Measurements from ENCODE around the gene WFIKKN1. TPM values are rescaled to one million over a fixed set of nuclear protein-coding genes. Genes with fewer than 3 reads are reported as not detected.

WFIKKN1 gene
- total RNA-seq, 6 experiments from 2014 or later: 0.02 to 0.14 TPM; not detected in 4

- TF ChIP-seq, protein P1, sequence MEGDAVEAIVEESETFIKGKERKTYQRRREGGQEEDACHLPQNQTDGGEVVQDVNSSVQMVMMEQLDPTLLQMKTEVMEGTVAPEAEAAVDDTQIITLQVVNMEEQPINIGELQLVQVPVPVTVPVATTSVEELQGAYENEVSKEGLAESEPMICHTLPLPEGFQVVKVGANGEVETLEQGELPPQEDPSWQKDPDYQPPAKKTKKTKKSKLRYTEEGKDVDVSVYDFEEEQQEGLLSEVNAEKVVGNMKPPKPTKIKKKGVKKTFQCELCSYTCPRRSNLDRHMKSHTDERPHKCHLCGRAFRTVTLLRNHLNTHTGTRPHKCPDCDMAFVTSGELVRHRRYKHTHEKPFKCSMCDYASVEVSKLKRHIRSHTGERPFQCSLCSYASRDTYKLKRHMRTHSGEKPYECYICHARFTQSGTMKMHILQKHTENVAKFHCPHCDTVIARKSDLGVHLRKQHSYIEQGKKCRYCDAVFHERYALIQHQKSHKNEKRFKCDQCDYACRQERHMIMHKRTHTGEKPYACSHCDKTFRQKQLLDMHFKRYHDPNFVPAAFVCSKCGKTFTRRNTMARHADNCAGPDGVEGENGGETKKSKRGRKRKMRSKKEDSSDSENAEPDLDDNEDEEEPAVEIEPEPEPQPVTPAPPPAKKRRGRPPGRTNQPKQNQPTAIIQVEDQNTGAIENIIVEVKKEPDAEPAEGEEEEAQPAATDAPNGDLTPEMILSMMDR (IDR thresholded peaks at IDR 0.05): no peak
- H3K4me1 Mint-ChIP-seq (ENCODE audit: low read depth): no peaks in the 10 kb centered on the region
- peaks cover 23% of the 10 kb centered on the region for H3K9me3 Mint-ChIP-seq
- no peak overlapping the region for H3K27ac Mint-ChIP-seq
- no peak for DNase-seq
- H3K4me3 Mint-ChIP-seq: no peak overlapping the region
- H3K27me3 Mint-ChIP-seq (ENCODE audit: insufficient read depth): no peaks in the 10 kb centered on the region
- H3K36me3 Mint-ChIP-seq (ENCODE audit: low read depth): peaks cover 24% of the 10 kb centered on the region
Observed at GRCh38 chr16:615122-615521, 15.7 kb upstream of the WFIKKN1 start.

DNA sequence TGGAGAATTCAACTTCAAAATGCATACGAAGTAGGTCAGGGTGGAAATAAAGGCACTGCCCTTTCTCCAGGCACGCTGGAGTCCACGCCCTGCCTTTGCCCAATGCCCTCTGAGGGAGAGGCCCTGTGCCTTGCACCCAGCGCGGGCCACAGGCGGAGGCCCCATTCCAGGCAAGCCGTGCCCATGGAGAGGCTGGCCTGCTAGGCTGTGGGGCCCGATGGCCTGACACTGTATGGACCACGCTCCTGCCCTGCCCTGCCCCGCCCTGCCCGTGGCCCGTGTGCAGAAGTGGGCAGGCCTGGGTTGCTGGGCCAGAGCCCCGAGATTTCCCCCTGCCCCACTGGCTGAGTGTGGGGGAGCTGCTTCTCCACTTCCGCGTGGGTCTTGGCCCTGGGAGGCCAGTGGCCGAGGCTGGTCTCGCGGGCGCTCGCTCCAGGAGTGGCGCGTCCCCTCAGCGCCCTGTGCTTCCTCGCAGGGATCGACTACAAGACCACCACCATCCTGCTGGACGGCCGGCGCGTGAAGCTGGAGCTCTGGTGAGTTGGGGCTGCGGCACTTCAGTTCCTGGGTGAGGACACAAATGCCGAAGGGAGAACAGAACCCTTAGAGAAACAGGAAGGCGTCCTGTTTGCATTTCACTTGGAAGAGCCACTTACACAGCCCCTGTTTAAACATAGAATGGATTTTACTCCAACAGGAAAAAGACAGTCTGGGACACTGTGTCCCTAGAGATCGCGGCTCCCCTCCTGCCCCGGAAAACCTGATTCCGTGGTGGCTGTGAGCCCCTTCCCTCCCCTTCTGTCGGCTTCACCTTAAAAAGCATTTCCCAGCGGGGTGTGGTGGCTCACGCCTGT lies 13.8 kb upstream of the WFIKKN1 start:
- H3K4me1 Mint-ChIP-seq (ENCODE audit: low read depth): peaks cover 7% of the 10 kb centered on the region; the same call in 1 of the 2 replicates
- peaks cover 18% of the 10 kb centered on the region for H3K36me3 Mint-ChIP-seq (ENCODE audit: low read depth)
- TF ChIP-seq, protein P1 (IDR thresholded peaks at IDR 0.05): no peak
- H3K27ac Mint-ChIP-seq: no peak overlapping the region
- H3K27me3 Mint-ChIP-seq (ENCODE audit: insufficient read depth): no peaks in the 10 kb centered on the region
- DNase-seq: no peak
- H3K4me3 Mint-ChIP-seq: no peak overlapping the region
- H3K9me3 Mint-ChIP-seq: peaks cover 16% of the 10 kb centered on the region

GRCh38 chr16:617855-618254 lies 12.9 kb upstream of the WFIKKN1 start:
- Mint-ChIP-seq H3K9me3 (peaks cover 16% of the 10 kb centered on the region), H3K4me1 (ENCODE audit: low read depth) (peaks cover 16% of the 10 kb centered on the region; the same call in 1 of the 2 replicates)
- no peak for DNase-seq

GRCh38 chr16:619476-620100 lies 11.2 kb upstream of the WFIKKN1 start:
- H3K9me3 Mint-ChIP-seq: peaks cover 5% of the 10 kb centered on the region
- H3K4me3 Mint-ChIP-seq: no peak overlapping the region
- TF ChIP-seq, protein P1 (IDR thresholded peaks at IDR 0.05): no peak
- peaks cover 30% of the 10 kb centered on the region for H3K4me1 Mint-ChIP-seq (ENCODE audit: low read depth)
- peaks cover 1% of the 10 kb centered on the region for H3K27me3 Mint-ChIP-seq (ENCODE audit: insufficient read depth)
- no peak for DNase-seq
- H3K36me3 Mint-ChIP-seq (ENCODE audit: low read depth): peaks cover 5% of the 10 kb centered on the region
- no peak overlapping the region for H3K27ac Mint-ChIP-seq

More at GRCh38 chr16:617855-618254, 12.9 kb upstream of the WFIKKN1 start:
- Mint-ChIP-seq H3K4me3 (no peak overlapping the region), H3K36me3 (ENCODE audit: low read depth) (peaks cover 18% of the 10 kb centered on the region), H3K27ac (no peak overlapping the region), H3K27me3 (ENCODE audit: insufficient read depth) (no peaks in the 10 kb centered on the region)
- TF ChIP-seq, protein P1 (IDR thresholded peaks at IDR 0.05): no peak

DNA sequence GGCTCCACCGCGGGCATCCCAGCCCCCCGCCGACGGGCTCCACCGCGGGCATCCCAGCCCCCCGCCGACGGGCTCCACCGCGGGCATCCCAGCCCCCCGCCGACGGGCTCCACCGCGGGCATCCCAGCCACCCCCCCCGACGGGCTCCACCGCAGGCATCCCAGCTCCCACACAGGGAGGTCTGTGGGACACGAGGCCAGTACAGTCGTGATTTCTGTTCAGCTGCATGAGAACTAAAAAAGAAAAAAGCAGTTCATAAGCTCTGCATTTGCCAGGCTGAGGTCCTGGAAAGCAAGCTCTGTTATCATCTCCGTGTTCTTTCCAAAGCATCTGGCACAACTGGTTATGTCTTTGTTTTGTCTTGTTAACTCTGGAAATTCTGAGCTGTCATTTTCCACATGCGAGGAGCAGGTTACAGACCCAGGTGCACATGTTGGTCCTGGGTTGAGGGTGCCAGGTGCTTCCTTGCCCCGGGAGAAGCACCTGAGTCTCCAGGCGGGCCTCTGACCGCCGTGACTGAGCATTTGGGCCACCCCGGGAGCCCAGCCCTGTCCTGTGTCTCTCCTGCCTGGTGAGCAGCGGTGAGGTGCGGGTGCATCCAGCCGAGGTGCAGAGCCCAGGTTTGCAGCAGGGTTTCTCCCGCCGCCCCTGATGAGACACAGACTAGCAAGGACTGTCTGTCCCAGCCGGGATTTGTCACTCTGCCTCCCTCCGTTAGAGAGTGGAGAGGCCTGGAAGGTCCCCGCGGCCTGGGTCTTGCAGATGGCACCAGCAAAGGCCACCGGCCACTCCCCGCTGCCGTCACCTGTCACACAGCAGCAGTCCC lies 9.9 kb upstream of the WFIKKN1 start:
- no peaks in the 10 kb centered on the region for H3K9me3 Mint-ChIP-seq
- no peak overlapping the region for H3K27ac Mint-ChIP-seq
- H3K27me3 Mint-ChIP-seq (ENCODE audit: insufficient read depth): peaks cover 1% of the 10 kb centered on the region

More for the DNA sequence above, 9.9 kb upstream of the WFIKKN1 start:
- TF ChIP-seq, protein P1 (IDR thresholded peaks at IDR 0.05): no peak
- Mint-ChIP-seq H3K36me3 (ENCODE audit: low read depth) (no peaks in the 10 kb centered on the region), H3K4me3 (no peak overlapping the region), H3K4me1 (ENCODE audit: low read depth) (peaks cover 31% of the 10 kb centered on the region)
- DNase-seq: no peak
